DMS 273 treated with DMSO at 0.1 percent for 48 hours (cell line): ENCODE measurements around the gene SUCLG2.

Experiments
- DNase-seq: peaks from one replicate; lab custom pipeline; 2025; lab: John Stamatoyannopoulos, UW

Gene SUCLG2

DNA sequence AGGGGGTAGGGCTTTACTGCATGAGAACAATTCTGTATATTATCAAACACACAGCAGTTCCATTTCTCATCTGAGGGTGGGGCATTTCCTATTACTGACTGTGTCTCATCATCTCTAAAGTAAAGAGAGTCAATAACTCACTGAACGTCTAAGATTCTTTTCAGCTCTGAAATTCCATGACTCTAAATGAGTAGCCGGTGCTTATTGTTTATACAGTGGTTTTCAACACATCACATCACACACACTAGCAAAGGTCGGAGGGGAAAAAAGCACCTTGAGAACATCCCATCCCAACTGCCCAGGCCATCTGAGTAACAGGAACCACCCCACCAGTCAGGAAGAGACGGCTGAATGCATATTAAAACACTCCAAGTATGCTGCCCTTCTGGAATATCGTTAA lies 196.0 kb downstream of the SUCLG2 start:
- peak; percentile 59 for DNase-seq

DNA sequence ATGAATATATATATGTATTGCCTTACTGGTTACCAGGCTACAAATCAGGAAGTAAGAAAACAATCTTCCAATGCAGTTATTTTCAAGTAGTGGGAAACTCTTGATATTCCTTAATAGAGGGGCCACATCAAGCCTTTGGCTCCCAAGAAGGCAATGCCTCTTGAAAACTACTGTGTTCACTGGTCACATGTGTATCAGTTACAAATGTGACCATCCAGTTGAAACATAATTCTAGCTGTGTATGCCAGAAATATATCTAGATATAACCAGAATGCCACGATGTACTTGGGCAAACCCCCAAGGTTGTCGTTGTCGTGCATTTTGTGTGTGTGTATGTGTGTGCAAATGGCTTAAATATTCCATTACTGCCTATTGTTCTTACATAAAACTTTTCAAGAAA lies 200.8 kb downstream of the SUCLG2 start:
- no peak for DNase-seq

DNA sequence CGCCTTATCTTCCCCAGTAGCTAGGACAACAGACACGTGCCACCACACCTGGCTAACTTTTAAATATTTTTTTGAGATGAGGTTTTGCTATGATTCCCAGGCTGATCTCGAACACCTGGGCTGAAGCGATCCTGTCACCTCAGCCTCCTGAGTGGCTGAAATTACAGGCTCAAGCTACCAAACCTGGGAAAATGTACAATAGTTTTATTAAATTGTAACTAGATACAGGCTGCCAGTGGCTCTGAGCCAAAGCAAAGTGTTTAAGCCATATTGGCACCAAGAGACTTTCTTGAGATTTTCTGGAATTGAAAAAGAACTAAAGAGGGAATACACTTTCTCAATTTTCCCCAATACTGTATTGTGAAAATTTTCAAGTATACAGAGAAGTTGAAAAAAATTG lies 204.3 kb downstream of the SUCLG2 start:
- DNase-seq, result no peak

GRCh38 chr3:67447393-67447792 lies 207.0 kb downstream of the SUCLG2 start:
- no peak for DNase-seq

DNA sequence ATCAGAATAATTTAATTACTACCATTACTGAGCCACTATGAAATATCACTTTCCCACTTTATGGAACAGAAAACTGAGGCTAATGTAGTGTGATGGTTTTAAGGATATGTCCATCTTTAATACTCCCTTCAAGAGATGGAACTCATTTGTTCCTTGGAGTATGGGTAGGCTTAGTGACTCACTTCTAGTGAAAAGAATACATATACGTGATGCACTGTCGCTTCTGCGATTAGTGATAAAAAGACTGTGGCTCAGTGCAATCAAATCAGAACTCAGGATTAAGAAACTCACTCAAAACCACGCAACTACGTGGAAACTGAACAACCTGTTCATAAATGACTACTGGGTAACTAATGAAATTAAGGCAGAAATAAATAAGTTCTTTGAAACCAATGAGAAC lies 216.6 kb downstream of the SUCLG2 start:
- no peak for DNase-seq

GRCh38 chr3:67437090-67437489 lies 217.3 kb downstream of the SUCLG2 start:
- no peak for DNase-seq

GRCh38 chr3:67433109-67433508 lies 221.3 kb downstream of the SUCLG2 start:
- DNase-seq, result no peak

- DNase-seq, result no peak
Observed at GRCh38 chr3:67431887-67432286, 222.5 kb downstream of the SUCLG2 start.

DNA sequence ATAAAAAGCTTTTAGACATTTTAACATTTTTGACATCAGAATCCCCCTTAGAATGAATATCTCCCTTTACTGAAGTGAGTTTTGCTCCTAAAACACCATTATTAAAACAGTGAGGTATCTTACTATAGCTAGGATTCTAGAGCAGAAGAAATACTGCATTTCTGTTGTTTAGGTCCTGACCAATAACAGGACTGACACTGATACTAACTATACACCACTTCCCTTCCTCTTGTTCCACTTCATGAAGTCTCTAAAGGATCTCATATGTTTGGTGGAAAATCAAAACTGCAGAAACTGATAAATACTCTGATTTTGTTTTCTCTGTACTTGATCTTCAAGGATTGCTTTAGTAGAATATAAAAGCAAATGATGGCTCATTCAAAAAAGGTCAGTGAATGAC lies 230.7 kb downstream of the SUCLG2 start:
- no peak for DNase-seq

DNA sequence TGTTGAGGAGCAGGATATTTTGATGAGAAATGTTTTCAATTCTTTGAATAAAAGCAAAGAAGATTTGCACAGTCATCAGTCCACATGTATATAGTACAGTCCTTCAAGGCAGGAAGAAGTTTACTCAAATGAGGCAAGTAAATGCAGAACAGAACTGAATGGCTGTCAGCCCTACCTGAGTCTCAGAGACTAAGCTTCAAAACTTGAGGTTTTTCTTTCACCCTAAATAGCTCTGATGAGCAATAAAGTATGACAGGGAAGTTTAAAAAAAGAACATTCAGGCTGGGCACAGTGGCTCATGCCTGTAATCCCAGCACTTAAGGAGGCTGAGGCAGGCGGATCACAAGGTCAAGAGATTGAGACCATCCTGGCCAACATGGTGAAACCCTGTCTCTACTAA lies 232.5 kb downstream of the SUCLG2 start:
- no peak for DNase-seq

- DNase-seq, result no peak
Observed at GRCh38 chr3:67419779-67420178, 234.6 kb downstream of the SUCLG2 start.

DNA sequence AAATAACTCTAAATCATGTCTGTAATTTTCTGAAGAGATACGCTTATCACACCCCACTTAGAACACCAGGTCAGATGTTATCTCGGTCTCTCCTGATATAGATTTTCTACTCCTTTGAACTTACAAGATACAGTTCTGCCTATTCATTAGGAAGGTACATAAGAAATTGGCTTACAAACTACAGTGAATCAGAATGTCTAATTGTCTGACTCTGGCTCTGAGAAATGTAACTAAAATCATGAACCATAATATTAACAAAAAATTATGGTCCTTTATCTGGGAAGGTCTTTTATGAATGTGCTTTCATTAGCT lies 235.2 kb downstream of the SUCLG2 start:
- no peak for DNase-seq

GRCh38 chr3:67418426-67419217 lies 235.8 kb downstream of the SUCLG2 start:
- no peak for DNase-seq

GRCh38 chr3:67416703-67417102 lies 237.7 kb downstream of the SUCLG2 start:
- DNase-seq, result no peak

DNA sequence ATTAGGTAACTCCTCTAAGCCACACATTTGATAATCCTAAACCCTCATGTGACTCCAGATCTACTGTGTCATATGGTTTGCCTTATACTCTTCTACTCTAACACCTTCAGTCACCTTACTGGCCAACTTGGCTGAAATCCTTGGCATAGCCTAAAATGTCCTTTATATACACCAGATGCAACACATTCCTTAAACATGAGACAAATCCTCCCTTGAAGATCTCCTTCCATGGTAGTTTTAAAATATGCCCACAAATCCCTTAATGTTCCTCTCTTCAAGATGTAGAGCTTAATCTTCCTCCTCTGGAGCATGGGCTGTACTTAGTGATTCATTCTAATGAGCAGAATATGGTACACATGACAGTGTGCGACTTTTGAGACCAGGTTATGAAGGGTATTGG lies 238.9 kb downstream of the SUCLG2 start:
- DNase-seq, result no peak

- DNase-seq, result no peak
Observed at GRCh38 chr3:67414740-67415139, 239.7 kb downstream of the SUCLG2 start.

- DNase-seq, result no peak
Observed at GRCh38 chr3:67405193-67405592, 249.2 kb downstream of the SUCLG2 start.

DNA sequence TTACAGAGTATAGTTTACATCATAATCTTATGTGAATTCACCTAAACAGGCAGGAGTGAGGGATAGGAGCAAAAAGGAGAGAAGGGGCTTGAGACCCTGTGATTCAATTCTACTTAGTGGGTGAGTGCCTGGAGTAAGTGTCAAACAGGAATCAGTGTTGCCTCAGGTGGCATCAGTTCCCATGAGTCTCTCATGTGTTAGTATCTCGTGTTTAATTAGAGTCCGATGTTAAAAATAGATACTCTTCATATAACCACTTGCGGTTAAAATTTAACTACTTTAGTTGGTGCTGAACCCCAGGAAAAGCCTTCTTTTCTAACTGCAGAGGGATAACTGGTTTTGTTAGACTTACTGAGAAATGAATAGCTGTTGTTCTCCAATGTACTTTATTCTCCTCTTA lies 251.5 kb downstream of the SUCLG2 start:
- DNase-seq, result no peak

DNA sequence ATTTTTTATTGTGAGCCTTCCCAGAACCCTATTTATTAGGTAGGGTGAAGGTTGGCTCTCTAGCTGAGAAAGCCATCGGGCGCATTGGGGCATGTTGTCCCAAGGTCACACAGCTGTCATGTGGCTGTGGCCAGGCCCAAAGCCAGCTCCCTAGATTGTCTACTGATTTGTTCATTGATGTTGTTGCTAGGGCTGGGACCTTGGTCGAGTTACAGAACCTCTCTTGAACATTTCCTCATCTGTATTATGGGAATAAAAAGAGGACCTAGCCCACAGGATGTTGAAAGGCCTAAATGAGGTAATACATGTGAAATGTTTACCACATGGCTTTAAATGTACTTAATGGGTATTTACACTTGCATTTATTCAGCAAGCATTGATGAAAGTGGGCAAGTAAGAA lies 252.5 kb downstream of the SUCLG2 start:
- no peak for DNase-seq

- no peak for DNase-seq
Observed at GRCh38 chr3:67400476-67400875, 253.9 kb downstream of the SUCLG2 start.

- DNase-seq, result no peak
Observed at GRCh38 chr3:67389176-67389575, 265.2 kb downstream of the SUCLG2 start.

- no peak for DNase-seq
Observed at GRCh38 chr3:67388738-67389137, 265.7 kb downstream of the SUCLG2 start.

DNA sequence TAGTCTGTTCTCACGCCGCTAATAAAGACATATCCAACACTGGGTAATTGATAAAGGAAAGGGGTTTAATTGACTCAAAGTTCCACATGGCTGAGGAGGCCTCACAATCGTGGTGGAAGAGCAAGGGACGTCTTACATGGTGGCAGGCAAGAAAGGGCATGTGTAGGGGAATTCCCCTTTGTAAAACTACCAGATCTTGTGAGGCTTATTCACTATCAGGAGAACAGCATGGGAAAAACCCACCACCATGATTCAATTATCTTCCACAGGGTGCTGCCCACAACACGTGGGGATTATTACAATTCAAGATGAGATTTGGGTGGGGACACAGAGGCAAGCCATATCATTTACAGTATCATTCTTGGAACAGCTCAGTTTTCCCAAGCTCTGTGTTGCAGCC lies 268.0 kb downstream of the SUCLG2 start:
- no peak for DNase-seq

DNA sequence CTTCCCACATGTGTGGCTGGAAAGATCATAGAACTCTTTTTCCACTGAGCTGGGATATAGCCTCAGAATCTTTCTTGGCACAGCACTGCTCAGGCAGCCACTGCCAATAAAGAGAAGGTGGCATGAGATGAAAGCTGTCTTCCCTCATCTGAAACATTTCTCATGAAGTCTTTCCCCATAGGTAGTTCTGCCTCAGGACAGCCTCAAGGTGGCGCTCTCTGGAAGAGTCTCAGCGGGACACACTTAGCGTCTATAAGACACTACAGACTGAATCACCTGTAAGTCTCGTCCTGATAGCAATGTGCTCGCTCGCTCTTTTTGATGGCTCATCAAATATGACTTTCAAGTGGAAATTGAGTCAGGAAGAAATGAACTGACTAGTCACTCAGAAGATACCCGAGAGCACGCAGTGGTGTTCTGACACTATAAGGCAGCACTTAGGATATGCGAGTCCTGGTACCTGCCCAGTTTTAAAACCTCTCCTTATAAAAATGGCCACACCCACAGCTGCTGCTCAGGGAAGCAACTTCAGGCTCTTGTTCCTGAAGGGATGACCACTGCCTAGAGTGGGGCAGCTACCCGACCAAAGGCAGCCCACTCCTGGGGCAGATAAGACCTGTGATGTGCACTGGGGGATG lies 269.5 kb downstream of the SUCLG2 start:
- DNase-seq, result no peak
